ENCODE results near the gene FOXK2.

Gene FOXK2

GRCh38 chr17:82613283-82614094 lies 94.0 kb downstream of the FOXK2 start:
- intact Hi-C loops (cut with DNase I; ENCODE audit: low total_unique reads) = no loop called here
- DNase-seq = no peak
- Histone ChIP-seq H3K9me3 (no peaks in the 10 kb centered on the region), H3K27me3 (no peaks in the 10 kb centered on the region), H3K4me1 (no peaks in the 10 kb centered on the region), H3K27ac (no peak overlapping the region), H3K4me3 (no peak overlapping the region), H3K36me3 (peaks cover 57 to 87% (median 76%) of the 10 kb centered on the region in 3 donors)
- TF ChIP-seq CTCF (IDR thresholded peaks at IDR 0.05) = no peak

- H3K36me3 ChIP-seq = peaks cover 59 to 88% (median 76%) of the 10 kb centered on the region in 3 donors
Measured at GRCh38 chr17:82614095-82614631, 94.6 kb downstream of the FOXK2 start.

GRCh38 chr17:82615084-82616020 lies 95.8 kb downstream of the FOXK2 start:
- intact Hi-C loops (cut with DNase I; ENCODE audit: low total_unique reads) = no loop called here
- Histone ChIP-seq H3K27ac (no peak overlapping the region), H3K36me3 (peaks cover 60 to 88% (median 78%) of the 10 kb centered on the region in 3 donors), H3K4me3 (no peak overlapping the region), H3K4me1 (no peaks in the 10 kb centered on the region), H3K27me3 (no peaks in the 10 kb centered on the region), H3K9me3 (no peaks in the 10 kb centered on the region)
- no peak for DNase-seq
- TF ChIP-seq CTCF (IDR thresholded peaks at IDR 0.05) = no peak

More at GRCh38 chr17:82614095-82614631, 94.6 kb downstream of the FOXK2 start:
- H3K9me3 ChIP-seq = no peaks in the 10 kb centered on the region
- H3K27ac ChIP-seq = no peak overlapping the region
- no peaks in the 10 kb centered on the region for H3K4me1 ChIP-seq
- intact Hi-C loops (cut with DNase I; ENCODE audit: low total_unique reads) = no loop called here
- H3K4me3 ChIP-seq = no peak overlapping the region
- DNase-seq = no peak
- TF ChIP-seq CTCF (IDR thresholded peaks at IDR 0.05) = no peak
- H3K27me3 ChIP-seq = no peaks in the 10 kb centered on the region

- H3K4me3 ChIP-seq = no peak overlapping the region
- DNase-seq = no peak
- H3K9me3 ChIP-seq = no peaks in the 10 kb centered on the region
- peaks cover 67 to 90% (median 80%) of the 10 kb centered on the region in 3 donors for H3K36me3 ChIP-seq
- intact Hi-C loops (cut with DNase I; ENCODE audit: low total_unique reads) = no loop called here
- H3K4me1 ChIP-seq = no peaks in the 10 kb centered on the region
- no peak overlapping the region for H3K27ac ChIP-seq
- no peaks in the 10 kb centered on the region for H3K27me3 ChIP-seq
- TF ChIP-seq CTCF (IDR thresholded peaks at IDR 0.05) = no peak
Measured at GRCh38 chr17:82616021-82616711, 96.6 kb downstream of the FOXK2 start.

GRCh38 chr17:82619211-82619610 lies 99.7 kb downstream of the FOXK2 start:
- no peaks in the 10 kb centered on the region for H3K27me3 ChIP-seq
- intact Hi-C loops (cut with DNase I; ENCODE audit: low total_unique reads) = no loop called here
- no peak overlapping the region for H3K27ac ChIP-seq
- DNase-seq = no peak
- H3K4me3 ChIP-seq = no peak overlapping the region
- H3K9me3 ChIP-seq = no peaks in the 10 kb centered on the region
- no peaks in the 10 kb centered on the region for H3K4me1 ChIP-seq
- peaks cover 78 to 97% (median 91%) of the 10 kb centered on the region in 3 donors for H3K36me3 ChIP-seq
- TF ChIP-seq CTCF (IDR thresholded peaks at IDR 0.05) = no peak
